Neural cell (in vitro differentiated cells): ENCODE data around the gene RNGTT. TPM values are rescaled to one million over a fixed set of nuclear protein-coding genes. Genes with fewer than 3 reads are reported as not detected.

Source experiments
- H2AFZ ChIP-seq: fragments of 200-600, 300-800 bp; sonication (generic), shearing (Covaris generic); 2 replicates; pipeline ENCODE4 v1.6.0; 2014; ENCODE audit warnings: low read depth, mild to moderate bottlenecking, antibody characterized with exemption, low read length, moderate library complexity
- H3F3A ChIP-seq: fragments of 200-600 bp; shearing (Covaris generic); 2 replicates; pipeline ENCODE4 v1.6.1; 2016; ENCODE audit warnings: mild to moderate bottlenecking, moderate library complexity, mixed read lengths, antibody characterized with exemption, low read length; ENCODE audit not compliant: insufficient read depth, poor library complexity, severe bottlenecking
- H3K27ac ChIP-seq: fragments of 200-600, 300-800 bp; sonication (generic), shearing (Covaris generic); 2 replicates; pipeline ENCODE4 v1.5.1; 2014; ENCODE audit warnings: mild to moderate bottlenecking, low read length, moderate library complexity
- H3K27me3 ChIP-seq: fragments of 300-800, 200-600 bp; sonication (generic), shearing (Covaris generic); 2 replicates; pipeline ENCODE4 v1.6.0; 2014; ENCODE audit warnings: mild to moderate bottlenecking, low read depth, low read length, moderate library complexity; ENCODE audit not compliant: insufficient read depth
- H3K36me3 ChIP-seq: fragments of 300-800, 200-600 bp; sonication (generic), shearing (Covaris generic); 2 replicates; pipeline ENCODE4 v1.5.1; 2014; ENCODE audit warnings: mild to moderate bottlenecking, antibody characterized with exemption, low read length, moderate library complexity; ENCODE audit not compliant: insufficient read depth
- H3K4me2 ChIP-seq: fragments of 300-800, 200-600 bp; sonication (generic), shearing (Covaris generic); 2 replicates; pipeline ENCODE4 v1.6.0; 2014; ENCODE audit warnings: mild to moderate bottlenecking, low read length
- H3K4me3 ChIP-seq: fragments of 300-800, 200-600 bp; sonication (generic), shearing (Covaris generic); 2 replicates; pipeline ENCODE4 v1.5.1; 2014; ENCODE audit warnings: mild to moderate bottlenecking, low read length, moderate library complexity
- H3K79me2 ChIP-seq: fragments of 200-600 bp; shearing (Covaris generic); replicated peaks from 2 replicates; pipeline ENCODE4 v1.6.0; 2014; ENCODE audit warnings: mild to moderate bottlenecking, low read length, moderate library complexity; ENCODE audit not compliant: insufficient read depth
- H3K9ac ChIP-seq: fragments of 300-800, 200-600 bp; sonication (generic), shearing (Covaris generic); 2 replicates; pipeline ENCODE4 v1.6.1; 2016; ENCODE audit warnings: mild to moderate bottlenecking, low read length, mixed read lengths
- H3K9me2 ChIP-seq: fragments of 200-600 bp; shearing (Covaris generic); 2 replicates; pipeline ENCODE4 v1.6.1; 2016; ENCODE audit warnings: mild to moderate bottlenecking, low read length, mixed read lengths; ENCODE audit not compliant: insufficient read depth
- H3K9me3 ChIP-seq: fragments of 200-600, 300-800 bp; sonication (generic), shearing (Covaris generic); 2 replicates; pipeline ENCODE4 v1.6.1; 2016; ENCODE audit warnings: mild to moderate bottlenecking, mixed run types, low read length, moderate library complexity, mixed read lengths
- H4K20me1 ChIP-seq: fragments of 200-600 bp; shearing (Covaris generic); 2 replicates; pipeline ENCODE4 v1.6.1; 2016; ENCODE audit warnings: mild to moderate bottlenecking, mixed run types; ENCODE audit not compliant: insufficient read depth
- CTCF ChIP-seq: fragments of 450-650 bp; IDR thresholded peaks from 2 replicates; pipeline ENCODE4 v1.5.1; 2014; ENCODE audit warnings: antibody characterized with exemption, mild to moderate bottlenecking, moderate library complexity; ENCODE audit not compliant: poor library complexity, severe bottlenecking
- EP300 ChIP-seq: fragments of 450-650 bp; conservative IDR thresholded peaks from 2 replicates; pipeline ENCODE4 v1.6.1; 2014; ENCODE audit warnings: antibody characterized with exemption, mild to moderate bottlenecking, moderate library complexity; ENCODE audit not compliant: poor library complexity, severe bottlenecking
- EZH2 ChIP-seq: fragments of 200-600, 300-800 bp; shearing (Covaris generic), sonication (generic); IDR thresholded peaks from 2 replicates; pipeline ENCODE4 v1.6.1; 2014; ENCODE audit warnings: antibody characterized with exemption, low read length, borderline replicate concordance, mild to moderate bottlenecking; ENCODE audit not compliant: insufficient read depth, poor library complexity, severe bottlenecking
- MXI1 ChIP-seq: fragments of 450-650 bp; conservative IDR thresholded peaks from 2 replicates; pipeline ENCODE4 v1.6.1; 2014; ENCODE audit warnings: antibody characterized with exemption, mild to moderate bottlenecking; ENCODE audit not compliant: poor library complexity, severe bottlenecking
- POLR2AphosphoS5 ChIP-seq: IDR thresholded peaks from 2 replicates; pipeline ENCODE4 v1.6.1; 2012
- RAD21 ChIP-seq: fragments of 450-650 bp; conservative IDR thresholded peaks from 2 replicates; pipeline ENCODE4 v1.6.1; 2014; ENCODE audit warnings: antibody characterized with exemption, mild to moderate bottlenecking, moderate library complexity
- REST ChIP-seq: IDR thresholded peaks from 2 replicates; pipeline ENCODE4 v1.6.1; 2012; ENCODE audit warnings: borderline replicate concordance
- SMC3 ChIP-seq: fragments of 450-650 bp; conservative IDR thresholded peaks from 2 replicates; pipeline ENCODE4 v1.6.1; 2014; ENCODE audit warnings: antibody characterized with exemption, mild to moderate bottlenecking, moderate library complexity; ENCODE audit not compliant: poor library complexity
- TAF1 ChIP-seq: IDR thresholded peaks from 2 replicates; pipeline ENCODE4 v1.6.1; 2012; ENCODE audit warnings: low read depth
- polyA plus RNA-seq: library from polyadenylated mRNA; depleted of rRNA; stranded (reverse); fragments of >200 nt; gene quantifications from 2 replicates; pipeline ENCODE4 v1.2.3, GENCODE V29; 2014

RNGTT gene
- polyA plus RNA-seq, 1 donor from 2014 or later = 28.3 TPM

GRCh38 chr6:88611721-88612120 is 351.7 kb downstream of the RNGTT start:
- no peaks in the 10 kb centered on the region for H3K79me2 ChIP-seq
- no peak overlapping the region for H3K9ac ChIP-seq
- no peaks in the 10 kb centered on the region for H3F3A ChIP-seq
- no peaks in the 10 kb centered on the region for H3K36me3 ChIP-seq
- H3K4me2 ChIP-seq = no peak overlapping the region
- H4K20me1 ChIP-seq = no peaks in the 10 kb centered on the region
- H3K4me3 ChIP-seq = no peak overlapping the region
- H3K27me3 ChIP-seq = no peaks in the 10 kb centered on the region
- no peak overlapping the region for H3K27ac ChIP-seq
- no peak overlapping the region for H2AFZ ChIP-seq
- H3K9me3 ChIP-seq = no peaks in the 10 kb centered on the region
- TF ChIP-seq EZH2 = no peak
- TF ChIP-seq RAD21 = no peak
- TF ChIP-seq MXI1 = no peak
- TF ChIP-seq REST = no peak
- no peak for TF ChIP-seq POLR2AphosphoS5
- TF ChIP-seq CTCF = no peak
- TF ChIP-seq SMC3 = no peak
- TF ChIP-seq EP300 = no peak
- TF ChIP-seq TAF1 = no peak
- H3K9me2 ChIP-seq = no peaks in the 10 kb centered on the region

GRCh38 chr6:88609983-88610382 is 353.4 kb downstream of the RNGTT start:
- no peak overlapping the region for H3K27ac ChIP-seq
- H3F3A ChIP-seq = no peaks in the 10 kb centered on the region
- no peaks in the 10 kb centered on the region for H3K27me3 ChIP-seq
- no peaks in the 10 kb centered on the region for H3K36me3 ChIP-seq
- no peaks in the 10 kb centered on the region for H3K9me3 ChIP-seq
- H3K4me3 ChIP-seq = no peak overlapping the region
- no peak overlapping the region for H2AFZ ChIP-seq
- no peaks in the 10 kb centered on the region for H4K20me1 ChIP-seq
- H3K79me2 ChIP-seq = no peaks in the 10 kb centered on the region
- H3K9me2 ChIP-seq = no peaks in the 10 kb centered on the region
- no peak overlapping the region for H3K9ac ChIP-seq
- TF ChIP-seq RAD21 (no peak), CTCF (no peak), POLR2AphosphoS5 (no peak), MXI1 (no peak), SMC3 (no peak), TAF1 (no peak), EP300 (no peak), REST (no peak), EZH2 (no peak)
- no peak overlapping the region for H3K4me2 ChIP-seq
